HG02610 (cell line): Measurements from ENCODE around the gene BTC.
A peak's percentile ranks its signal among the peaks of the same experiment; 100 is the strongest.
"Not testable (repeated sequence)": the region's sequence is repeated elsewhere in the genome, so short reads cannot be mapped to it uniquely, and the experiment has no call there.

ENCODE experiments used
- ATAC-seq: cut with Tn5 transposase; IDR thresholded peaks from one replicate; pipeline ENCODE4 v1.9.1; 2021; ENCODE audit warnings: mild to moderate bottlenecking, moderate library complexity; ENCODE audit not compliant: unreplicated experiment

The BTC gene

DNA sequence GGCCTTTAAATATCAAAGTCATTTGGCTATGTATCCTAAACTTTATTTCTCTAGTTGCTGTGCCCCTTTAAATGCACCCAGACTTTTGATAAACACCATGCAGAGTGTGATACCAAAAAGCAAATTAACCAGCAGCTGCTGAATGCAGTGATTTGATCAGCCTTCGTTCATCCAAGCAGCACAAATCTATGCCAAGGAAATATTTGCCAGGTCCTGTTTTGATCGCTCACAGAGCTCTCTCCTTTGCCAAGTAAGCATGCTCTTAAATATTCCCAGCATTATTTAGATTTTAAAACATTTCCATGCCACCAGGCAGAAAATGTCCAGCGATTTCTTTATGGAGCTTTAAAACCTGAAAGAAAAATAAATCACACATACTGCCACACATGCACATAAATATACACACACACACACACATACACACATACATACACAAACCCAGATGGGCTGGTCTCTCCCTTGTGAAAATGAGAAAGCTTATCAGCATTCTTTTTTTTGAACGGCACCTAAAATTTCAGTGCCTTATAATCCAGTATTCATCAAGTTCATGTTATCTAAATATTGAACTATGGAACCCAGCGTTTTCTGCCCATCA lies 35.7 kb downstream of the BTC start:
- ATAC-seq = no peak

DNA sequence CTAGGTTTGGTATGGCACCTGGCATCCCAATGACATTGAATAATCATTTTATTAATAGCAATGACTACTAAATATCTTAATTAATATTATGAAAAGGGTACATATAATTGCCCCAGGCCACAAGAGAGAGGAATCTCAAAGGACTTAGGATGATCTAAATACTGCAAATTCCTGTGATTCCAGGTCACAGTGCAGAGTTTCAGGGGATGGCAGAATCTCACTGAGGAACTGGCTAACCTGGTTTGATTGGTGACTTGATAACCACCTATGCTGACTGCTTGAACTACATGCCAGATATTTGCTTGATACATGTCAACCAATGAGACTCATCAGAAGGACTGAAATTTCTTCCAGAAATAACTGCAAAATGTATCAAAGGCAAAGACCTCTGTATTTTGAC lies 37.2 kb downstream of the BTC start:
- no peak for ATAC-seq

DNA sequence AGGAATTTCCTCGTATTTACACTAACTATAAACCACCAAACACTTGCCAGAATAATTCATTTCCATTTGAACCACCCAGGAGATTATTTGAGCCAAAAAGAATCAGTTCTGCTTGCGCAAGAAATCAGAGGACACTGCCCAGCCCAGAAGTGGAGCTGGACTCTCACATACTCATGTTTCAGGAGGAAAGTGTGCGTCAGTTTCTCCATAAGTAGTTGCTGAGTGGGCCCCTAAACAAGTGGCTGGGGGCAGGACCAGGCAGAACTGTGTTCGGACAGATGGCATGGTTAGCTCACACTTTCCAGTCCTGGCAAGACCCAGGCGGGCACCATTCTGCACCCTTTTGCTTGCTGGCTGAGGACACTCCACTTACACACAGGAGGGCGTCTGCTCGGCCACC lies 38.8 kb downstream of the BTC start:
- no peak for ATAC-seq

DNA sequence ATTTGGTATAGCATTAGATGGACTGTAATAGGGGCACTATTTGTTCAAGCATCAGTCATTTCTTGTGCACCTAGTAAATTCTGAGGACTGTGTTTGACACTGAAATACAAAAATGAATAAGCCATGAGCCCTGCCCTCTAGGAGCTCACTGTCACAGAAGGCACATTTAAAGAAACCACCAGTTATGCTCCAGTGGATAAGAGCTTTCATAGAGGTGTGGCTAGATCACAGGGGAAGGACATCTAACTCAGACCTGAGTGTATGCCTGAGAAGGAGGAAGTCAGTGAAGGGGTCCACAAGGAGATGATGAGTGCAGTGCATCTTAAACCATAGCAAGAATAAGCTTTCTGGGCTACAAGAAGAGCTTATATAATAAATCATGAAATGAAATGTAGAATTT lies 40.1 kb downstream of the BTC start:
- peak; percentile 82 for ATAC-seq

DNA sequence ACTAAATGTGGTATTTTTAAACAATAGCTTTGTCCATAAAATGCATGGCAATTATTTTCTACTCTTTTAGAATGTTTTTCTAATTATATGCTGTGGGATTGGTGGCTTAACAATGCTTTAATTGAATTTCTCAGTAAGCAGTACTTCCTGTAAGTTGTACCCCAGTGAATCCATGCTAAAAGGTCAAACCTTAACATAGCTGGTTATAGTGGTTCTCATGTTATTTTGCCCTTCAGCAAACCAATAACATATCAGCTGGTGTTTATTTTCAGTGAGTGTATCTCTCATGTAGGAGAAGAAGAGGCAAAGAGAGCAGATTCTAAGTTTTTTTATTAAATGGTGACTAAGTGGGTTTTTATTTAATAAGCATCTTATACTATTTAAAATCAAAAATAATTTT lies 41.5 kb downstream of the BTC start:
- ATAC-seq = no peak

DNA sequence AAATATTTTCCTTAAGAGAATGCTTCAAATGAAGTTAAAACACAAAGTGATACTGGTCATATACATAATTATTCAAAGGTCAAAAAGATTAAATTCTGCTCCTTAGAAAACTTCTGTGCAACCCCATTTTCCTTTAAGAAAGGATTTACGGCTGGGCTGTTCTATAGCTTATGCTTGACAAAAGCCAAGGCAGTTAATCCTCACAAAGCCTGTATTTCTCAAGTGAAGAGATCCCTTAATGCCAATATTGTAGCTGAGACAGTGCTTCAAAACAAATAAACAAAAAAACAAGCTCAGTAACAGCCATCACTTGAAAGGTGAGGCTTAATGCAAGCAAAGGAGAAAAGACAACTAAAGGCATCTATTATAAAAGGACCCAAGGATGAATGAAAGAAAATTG lies 42.5 kb downstream of the BTC start:
- no peak for ATAC-seq

DNA sequence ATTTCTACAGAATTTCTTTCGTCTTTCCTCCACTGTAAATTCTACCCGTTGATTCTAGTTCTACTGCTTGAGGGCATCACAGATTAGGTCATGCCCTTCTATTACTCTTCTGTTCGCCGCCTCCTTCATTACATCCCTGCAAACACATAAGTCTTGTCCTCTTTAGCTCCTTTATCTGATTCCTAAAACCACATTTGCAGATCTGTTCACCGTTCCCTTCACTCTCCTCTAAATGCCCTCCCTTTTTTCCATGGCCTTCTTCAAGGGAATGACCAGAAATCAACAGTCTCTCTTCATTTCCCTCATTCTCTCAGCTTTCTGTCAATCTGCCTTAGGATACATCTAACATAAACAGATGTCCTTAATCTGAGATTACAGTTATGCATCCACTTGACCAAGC lies 43.1 kb downstream of the BTC start:
- ATAC-seq = no peak

DNA sequence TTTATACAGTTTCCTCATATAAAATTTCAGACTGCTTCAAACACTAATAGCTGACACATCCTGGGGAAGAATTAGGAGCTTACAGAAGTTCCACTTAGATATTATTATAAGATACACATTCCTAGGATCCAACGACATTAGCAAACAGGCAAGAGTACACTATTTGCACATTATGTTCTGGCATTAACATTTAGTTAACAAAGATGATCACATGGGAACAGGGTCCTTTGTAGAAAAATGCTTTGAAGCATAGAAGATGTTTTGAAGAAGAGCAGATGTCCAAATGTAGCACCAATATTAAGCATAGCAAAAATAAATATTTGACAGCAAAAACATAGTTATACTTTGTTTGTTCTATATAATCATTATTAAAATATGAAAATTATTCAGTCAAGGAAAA lies 52.1 kb downstream of the BTC start:
- ATAC-seq = no peak

DNA sequence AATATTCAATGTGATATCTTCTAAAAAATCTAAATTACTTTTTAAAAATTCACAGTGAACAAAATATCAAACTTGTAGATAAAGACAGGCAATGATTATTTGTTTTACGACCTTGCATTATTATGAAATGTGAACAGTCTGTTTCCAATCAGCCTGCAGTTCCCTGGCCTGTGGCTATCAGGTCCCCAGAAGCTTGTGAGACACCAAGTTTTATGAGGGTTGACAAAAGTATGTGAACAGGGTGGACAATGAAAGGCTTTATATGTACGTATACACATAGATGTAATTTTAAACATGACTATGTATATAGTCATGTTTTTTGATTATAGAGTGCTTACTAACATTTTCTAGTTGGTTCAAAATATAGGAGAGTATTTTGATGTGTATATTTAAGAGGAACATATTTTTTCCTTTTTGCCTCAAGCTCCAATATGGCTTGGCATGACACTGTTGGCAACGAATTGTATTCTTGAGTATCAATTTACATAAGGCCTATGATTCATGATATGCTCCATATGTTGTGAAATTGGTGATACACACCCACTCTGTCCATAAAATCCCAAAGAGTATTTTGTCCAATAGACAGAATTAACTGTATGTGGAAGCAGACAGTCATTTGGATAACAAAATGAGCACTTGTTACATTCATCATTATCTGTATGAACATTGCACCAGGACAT lies 55.7 kb downstream of the BTC start:
- no peak for ATAC-seq

DNA sequence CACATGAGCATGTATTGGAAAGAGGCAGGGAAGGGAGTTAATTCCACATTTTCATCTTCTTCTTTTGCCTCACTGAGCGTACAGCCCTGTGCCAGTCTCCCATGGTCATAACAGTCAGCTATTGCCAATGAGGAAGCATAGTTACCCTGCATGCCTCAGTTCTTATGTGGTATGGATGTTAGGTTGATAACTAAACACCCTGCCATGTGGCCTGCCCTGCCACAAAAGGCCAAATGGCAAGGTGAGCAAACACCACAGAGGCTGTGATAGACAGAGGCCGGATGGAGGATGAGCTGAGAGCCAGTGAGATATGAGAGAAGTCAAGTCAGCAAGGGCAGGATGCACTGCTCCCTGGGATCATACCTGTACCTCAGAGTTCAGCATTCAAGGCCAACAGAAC lies 59.3 kb downstream of the BTC start:
- ATAC-seq = no peak

DNA sequence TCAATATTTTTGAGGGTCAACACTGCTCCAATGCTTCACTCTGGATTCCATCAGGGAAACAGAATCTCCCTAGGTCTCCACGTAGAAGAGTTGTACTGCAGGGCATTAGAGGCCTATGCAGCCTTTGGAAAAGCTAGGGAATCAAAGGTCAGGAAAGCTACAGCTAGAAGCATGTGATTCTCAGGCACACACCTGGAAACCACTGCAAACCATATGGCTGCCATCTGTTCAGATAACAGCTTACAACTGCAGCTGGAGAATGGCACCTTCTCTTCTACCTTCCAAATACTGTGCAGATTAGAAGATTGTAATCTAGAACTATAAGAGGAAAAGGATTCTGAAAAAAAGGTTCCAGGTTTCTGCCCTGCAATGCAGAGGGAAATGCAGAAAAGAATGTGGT lies 60.6 kb downstream of the BTC start:
- ATAC-seq = no peak

DNA sequence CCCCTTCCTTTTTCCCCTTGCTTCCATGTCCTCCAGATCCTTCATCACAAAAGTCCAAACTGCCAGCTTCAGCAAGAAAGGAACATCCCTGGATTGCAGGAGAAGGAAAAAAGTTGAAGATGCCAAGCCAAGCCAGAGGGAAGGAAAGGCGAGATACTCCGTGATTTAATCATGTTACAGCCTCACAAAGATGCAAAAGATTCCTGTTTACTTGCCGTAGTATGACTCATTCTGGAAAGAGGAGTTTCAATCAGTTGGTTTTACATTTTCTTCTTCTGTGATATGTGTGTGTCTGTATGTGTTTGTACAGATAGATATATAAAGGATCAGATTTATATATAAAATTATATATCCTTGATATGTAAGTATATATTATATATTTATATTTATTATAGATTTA lies 69.3 kb downstream of the BTC start:
- no peak for ATAC-seq

DNA sequence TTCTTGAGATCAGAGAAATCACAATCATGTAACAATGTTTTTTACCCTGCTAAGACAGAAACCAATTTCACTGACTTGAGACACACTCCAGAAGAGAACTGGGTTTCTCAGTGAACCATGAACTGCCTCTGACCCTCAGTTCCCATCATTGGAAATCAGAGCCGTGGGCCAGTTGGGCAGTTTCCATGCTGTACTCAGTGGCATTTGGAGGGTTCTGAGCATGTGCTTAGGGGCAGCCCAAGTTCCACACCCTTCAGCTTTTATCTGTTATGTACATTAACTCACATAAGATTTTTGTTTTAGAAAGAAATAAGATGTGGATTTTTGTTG lies 77.9 kb downstream of the BTC start:
- no peak for ATAC-seq

DNA sequence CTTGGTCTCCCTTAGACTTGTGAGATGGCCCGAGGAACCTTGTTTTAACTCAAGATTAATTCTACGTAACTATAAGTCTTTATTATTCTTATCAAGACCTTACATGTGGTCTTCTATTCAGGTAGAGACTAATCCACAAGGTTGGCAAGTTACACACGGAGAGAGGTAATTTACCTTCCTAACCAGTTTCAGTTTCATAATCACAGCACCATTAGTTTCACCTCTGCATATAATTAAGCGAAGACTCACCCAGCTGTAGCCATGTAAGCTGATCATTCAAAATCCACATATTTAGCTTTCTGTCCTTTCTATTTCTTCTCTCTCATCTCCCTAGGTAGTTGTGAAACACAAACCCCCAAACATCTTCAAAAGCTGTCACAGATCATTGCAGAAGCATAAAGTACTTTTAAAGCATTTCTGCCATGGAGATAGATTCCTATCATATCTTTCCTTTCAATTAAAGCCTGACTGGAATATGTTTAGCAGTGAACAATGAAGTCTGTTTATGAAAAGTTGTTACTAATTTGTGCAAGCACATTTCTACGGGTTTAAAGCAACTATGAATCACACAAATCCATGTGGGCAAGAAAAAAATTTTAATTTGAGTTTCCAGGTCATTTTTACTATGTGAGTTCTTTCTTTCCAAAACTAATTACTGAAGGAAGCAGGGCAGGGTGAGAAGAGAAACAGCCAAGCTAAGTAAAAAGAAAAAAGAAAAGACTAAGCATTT lies 78.5 kb downstream of the BTC start:
- peak; percentile 46 for ATAC-seq

DNA sequence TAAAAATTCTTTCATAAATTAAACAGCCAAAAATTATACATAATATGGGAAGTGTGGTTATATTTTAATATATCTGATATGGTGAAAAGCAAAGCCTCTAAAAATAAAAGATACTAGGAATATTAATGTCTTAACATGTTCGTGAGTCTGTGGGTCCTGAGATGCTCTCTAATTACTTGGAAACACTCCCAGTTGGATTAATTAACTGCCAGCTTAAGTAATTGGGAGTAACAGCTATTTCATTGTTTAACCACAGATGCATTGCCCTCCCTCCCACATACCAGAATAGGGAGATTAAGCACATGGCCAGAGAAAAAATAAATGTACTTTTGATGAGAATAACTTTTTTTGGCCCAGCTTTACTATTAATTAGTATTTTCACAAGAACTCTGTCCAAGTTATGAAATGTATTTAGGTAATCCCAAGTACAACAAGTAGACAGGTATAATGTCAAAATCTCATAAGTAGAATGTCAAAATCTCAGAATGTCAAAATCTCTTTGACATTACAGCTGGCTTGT lies 79.7 kb downstream of the BTC start:
- no peak for ATAC-seq

DNA sequence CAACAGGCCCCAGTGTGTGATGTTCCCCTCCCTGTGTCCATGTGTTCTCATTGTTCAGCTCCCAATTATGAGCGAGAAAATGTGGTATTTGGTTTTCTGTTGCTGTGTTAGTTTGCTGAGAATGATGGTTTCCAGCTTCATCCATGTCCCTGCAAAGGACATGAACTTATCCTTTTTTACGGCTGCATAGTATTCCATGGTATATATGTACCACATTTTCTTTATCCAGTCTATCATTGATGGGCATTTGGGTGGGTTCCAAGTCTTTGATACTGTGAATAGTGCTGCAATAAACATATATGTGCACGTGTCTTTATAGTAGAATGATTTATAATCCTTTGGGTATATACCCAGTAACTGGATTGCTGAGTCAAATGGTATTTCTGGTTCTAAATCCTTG lies 86.2 kb downstream of the BTC start:
- ATAC-seq = not testable (repeated sequence)
